Ovary (tissue), 9 donors: ENCODE measurements around the gene THAP4. TPM values are rescaled to one million over a fixed set of nuclear protein-coding genes. Genes with fewer than 3 reads are reported as not detected.

Experiments used
- DNase-seq, 5 donors: peaks; one replicate each; pipeline ENCODE4 v3.0.0-alpha.2; 2019 to 2020
- H3K27ac ChIP-seq, 2 donors: fragments of 200-600 bp; one replicate each; pipeline versions ENCODE4 v1.5.1 to v1.8.0; 2019 to 2022
- H3K27me3 ChIP-seq: fragments of 200-600 bp; one replicate; pipeline ENCODE4 v1.8.0; 2022
- H3K36me3 ChIP-seq: fragments of 200-600 bp; sonication (generic); one replicate; pipeline ENCODE4 v1.5.1; 2019
- H3K4me1 ChIP-seq: one replicate; pipeline ENCODE4 v1.8.1; 2013; ENCODE audit warnings: mild to moderate bottlenecking, moderate library complexity; ENCODE audit not compliant: insufficient read depth
- H3K4me3 ChIP-seq: fragments of 200-600 bp; sonication (generic); one replicate; pipeline ENCODE4 v1.5.1; 2017
- H3K9me3 ChIP-seq, 2 donors: fragments of 200-600 bp in 1 of 2; sonication (generic) in 1 of 2; one replicate each; pipeline versions ENCODE4 v1.5.1 to v1.8.1; 2013 to 2019; ENCODE audit warnings: mild to moderate bottlenecking in 1 of 2, moderate library complexity in 1 of 2
- CTCF ChIP-seq, 3 donors: fragments of 450-650 bp in 2 of 3; fragments of 200-600 bp in 1 of 3; IDR thresholded peaks; one replicate each; pipeline versions ENCODE4 v1.5.1 to v1.8.0; 2016 to 2022; ENCODE audit warnings: antibody characterized with exemption in 3 of 3, mild to moderate bottlenecking in 1 of 3
- EP300 ChIP-seq: sonication (generic); formaldehyde crosslinking; IDR thresholded peaks from one replicate; pipeline ENCODE4 v1.6.1; 2017; ENCODE audit warnings: antibody characterized with exemption
- POLR2A ChIP-seq: fragments of 450-650 bp; IDR thresholded peaks from one replicate; pipeline ENCODE4 v1.6.1; 2017; ENCODE audit warnings: antibody characterized with exemption, mild to moderate bottlenecking, moderate library complexity
- WGBS, 3 donors: extraction: QIAGEN DNeasy Blood & Tissue Kit in 1 of 3; methylation state at CpG; one replicate each; pipeline versions ENCODE4 v1.1.5 to v1.1.7; 2013 to 2017; 5-methylcytosine and 5-hydroxymethylcytosine counted together
- intact Hi-C, 4 donors: fragments of 100-400 bp; cut with DNase I; formaldehyde crosslinking; loops; one replicate each; pipeline versions ENCODE4 v1.11.0 to v1.15.1; 2022 to 2023
- polyA plus RNA-seq, 2 donors: library from polyadenylated mRNA; stranded (reverse); fragments of 200-250 nt in 1 of 2; fragments of 350-450 nt in 1 of 2; fragmentation: Illumina TruSeq in 1 of 2; extraction: RNeasy Lipid Tissue Mini Kit (QIAGEN cat#74804) in 1 of 2; gene quantifications; one replicate each; pipeline ENCODE4 v1.2.3, GENCODE V29; 2013 to 2014
- total RNA-seq, 7 donors: library from RNA; depleted of rRNA in 2 of 7; stranded (reverse); fragments of >200 nt in 2 of 7; fragmentation: NEBNext Ultra II Directional in 3 of 7; extraction: Animal tissue kit (Norgen Biotek cat#: 25700) in 3 of 7; gene quantifications; one replicate each; pipeline versions ENCODE4 v1.1.0 to v1.2.4, GENCODE V29; 2016 to 2023
- donor health status: DM: no; HTN: no; CAD: no; lungs with moderate emphysema.
- donor health status: DM: no; HTN: no; CAD: no.
- donor health status: Bipolar disorder and iron deficiency.
- donor health status: DM: yes; HTN: yes; CAD: no.
- donor health status: DM: no; HTN: no; CAD: no.
- donor health status: DM: yes; HTN: yes; CAD: no.

The THAP4 gene
- total and polyA plus RNA-seq, 9 donors = 12.1 to 54.7 (median 40.3) TPM

GRCh38 chr2:241582806-241583205 lies 54.2 kb downstream of the THAP4 start:
- Histone ChIP-seq H3K4me3 (no peak overlapping the region), H3K4me1 (peaks cover 3% of the 10 kb centered on the region), H3K36me3 (no peaks in the 10 kb centered on the region), H3K27me3 (no peaks in the 10 kb centered on the region), H3K27ac (no peak overlapping the region), H3K9me3 (no peaks in the 10 kb centered on the region)
- 96 to 100% (median 96%) methylated on average over 4 of the region's 4 CpGs for WGBS, 3 donors
- intact Hi-C loops = no loop called here
- TF ChIP-seq POLR2A (no peak), EP300 (no peak), CTCF (IDR thresholded peaks at IDR 0.05) (no peak)
- peak in 1 of 5 donors; percentile 7 for DNase-seq

- H3K4me3 ChIP-seq = no peak overlapping the region
- peaks cover 3% of the 10 kb centered on the region for H3K4me1 ChIP-seq
- H3K27ac ChIP-seq = no peak overlapping the region
- TF ChIP-seq CTCF (IDR thresholded peaks at IDR 0.05) (no peak), POLR2A (no peak), EP300 (no peak)
- H3K36me3 ChIP-seq = no peaks in the 10 kb centered on the region
- H3K27me3 ChIP-seq = no peaks in the 10 kb centered on the region
- 96% methylated on average over 8 of the region's 8 CpGs for WGBS, 3 donors
- DNase-seq = peak in 1 of 5 donors; percentile 9
- no peaks in the 10 kb centered on the region for H3K9me3 ChIP-seq
- intact Hi-C loops = no loop called here
Measured at GRCh38 chr2:241582328-241582727, 54.6 kb downstream of the THAP4 start.

GRCh38 chr2:241579281-241579680 lies 57.7 kb downstream of the THAP4 start:
- no peaks in the 10 kb centered on the region for H3K36me3 ChIP-seq
- H3K4me1 ChIP-seq = peaks cover 3% of the 10 kb centered on the region
- H3K27me3 ChIP-seq = no peaks in the 10 kb centered on the region
- no peaks in the 10 kb centered on the region for H3K9me3 ChIP-seq
- DNase-seq = peak in 1 of 5 donors; percentile 15
- intact Hi-C loops = no loop called here
- no peak for TF ChIP-seq CTCF (IDR thresholded peaks at IDR 0.05)
- no peak for TF ChIP-seq EP300
- TF ChIP-seq POLR2A = no peak
- WGBS, 3 donors = 88 to 91% (median 90%) methylated on average over 7 of the region's 7 CpGs
- H3K27ac ChIP-seq = no peak overlapping the region
- no peak overlapping the region for H3K4me3 ChIP-seq

- intact Hi-C loops = no loop called here
- H3K4me3 ChIP-seq = no peak overlapping the region
- H3K4me1 ChIP-seq = peaks cover 3% of the 10 kb centered on the region
- H3K36me3 ChIP-seq = no peaks in the 10 kb centered on the region
- DNase-seq = peak; percentile 67 to 80 (median 74)
- no peak overlapping the region for H3K27ac ChIP-seq
- 2 to 7% (median 4%) methylated on average over 9 of the region's 9 CpGs for WGBS, 3 donors
- TF ChIP-seq POLR2A (no peak), CTCF (IDR thresholded peaks at IDR 0.05) (no peak), EP300 (no peak)
- H3K9me3 ChIP-seq = no peaks in the 10 kb centered on the region
- H3K27me3 ChIP-seq = no peaks in the 10 kb centered on the region
Measured at GRCh38 chr2:241577413-241578122, 59.4 kb downstream of the THAP4 start.
